ENCODE results near the gene EIF4G1. TPM values are rescaled to one million over a fixed set of nuclear protein-coding genes. Genes with fewer than 3 reads are reported as not detected.

EIF4G1 gene
- total RNA-seq, 2 experiments from 2014 or later: 479 to 556 TPM

GRCh38 chr3:184352149-184352785, 37.9 kb downstream of the EIF4G1 start:
- intact Hi-C loops (cut with DNase I, micrococcal nuclease): no loop called here
- no peaks in the 10 kb centered on the region for H3K4me1 Mint-ChIP-seq
- peaks cover 4% of the 10 kb centered on the region for H3K36me3 Mint-ChIP-seq (ENCODE audit: low read depth)
- H3K27ac Mint-ChIP-seq: no peak overlapping the region
- H3K9me3 Mint-ChIP-seq (ENCODE audit: low read depth): no peaks in the 10 kb centered on the region
- H3K27me3 Mint-ChIP-seq: no peaks in the 10 kb centered on the region
- no peak overlapping the region for H3K4me3 Mint-ChIP-seq
- ChIA-PET POLR2A (no interaction called here), CTCF (interaction anchor here (0.6 to 2.5 kb wide), 2 partner anchors 10 to 14 kb away, joined by 3 to 9 read pairs; no protein-coding TSS in a partner anchor)
- DNase-seq (no peak), ATAC-seq (no peak)

DNA sequence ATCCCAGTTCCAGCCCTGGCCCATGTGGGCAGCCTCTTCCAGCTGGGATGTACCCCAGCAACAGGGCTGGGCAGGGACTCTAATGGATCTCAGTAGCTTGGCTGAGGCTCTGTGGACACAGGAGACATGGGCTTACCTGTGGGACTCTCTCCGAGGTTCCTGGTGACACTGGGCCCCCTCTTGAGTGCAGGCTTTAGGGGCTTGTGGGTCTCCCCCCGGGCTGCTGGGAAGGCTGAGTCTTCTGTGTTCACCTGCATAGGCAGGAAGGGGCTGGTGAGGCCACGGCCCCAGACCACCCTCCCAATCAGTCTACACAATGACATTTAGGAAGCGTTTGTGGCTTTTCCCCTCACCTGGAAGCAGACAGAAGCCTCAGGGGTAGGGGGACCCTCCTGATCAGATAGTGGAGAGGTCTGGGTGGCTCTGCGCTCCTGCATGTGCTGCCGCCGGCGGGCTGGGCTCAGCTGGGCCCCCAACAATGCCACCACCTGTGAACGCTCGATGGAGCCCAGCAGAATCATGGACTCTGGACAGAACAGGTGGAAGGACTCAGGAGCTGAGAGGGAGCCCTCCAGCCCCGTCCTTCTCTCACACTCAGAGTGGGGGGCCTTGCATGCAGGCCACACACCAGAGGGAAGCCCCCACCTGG, 38.6 kb downstream of the EIF4G1 start:
- H3K4me1 Mint-ChIP-seq: no peaks in the 10 kb centered on the region
- ATAC-seq (no peak), DNase-seq (no peak)
- H3K27me3 Mint-ChIP-seq: no peaks in the 10 kb centered on the region
- no peaks in the 10 kb centered on the region for H3K9me3 Mint-ChIP-seq (ENCODE audit: low read depth)
- intact Hi-C loops (cut with DNase I, micrococcal nuclease): no loop called here
- CTCF ChIA-PET: interaction anchor here (1.0 to 2.5 kb wide), 6 partner anchors 9 to 159 kb away, joined by 3 to 9 read pairs (median 4); no protein-coding TSS in a partner anchor
- H3K36me3 Mint-ChIP-seq (ENCODE audit: low read depth): peaks cover 4% of the 10 kb centered on the region
- H3K4me3 Mint-ChIP-seq: no peak overlapping the region
- POLR2A ChIA-PET: interaction anchor here (0.6 kb wide), 1 partner anchor 200 kb away, joined by 5 read pairs; no protein-coding TSS in a partner anchor
- H3K27ac Mint-ChIP-seq: no peak overlapping the region

GRCh38 chr3:184353546-184353941, 39.1 kb downstream of the EIF4G1 start:
- ATAC-seq (no peak), DNase-seq (no peak)
- H3K4me3 Mint-ChIP-seq: no peak overlapping the region
- H3K27me3 Mint-ChIP-seq: no peaks in the 10 kb centered on the region
- peaks cover 4% of the 10 kb centered on the region for H3K36me3 Mint-ChIP-seq (ENCODE audit: low read depth)
- H3K27ac Mint-ChIP-seq: no peak overlapping the region
- ChIA-PET CTCF (interaction anchor here (0.6 to 2.5 kb wide), 8 partner anchors 9 to 187 kb away, joined by 3 to 9 read pairs (median 4); no protein-coding TSS in a partner anchor), POLR2A (interaction anchor here (0.6 kb wide), 2 partner anchors 200 to 370 kb away, joined by 3 to 5 read pairs; no protein-coding TSS in a partner anchor)
- intact Hi-C loops (cut with DNase I, micrococcal nuclease): no loop called here
- no peaks in the 10 kb centered on the region for H3K9me3 Mint-ChIP-seq (ENCODE audit: low read depth)
- no peaks in the 10 kb centered on the region for H3K4me1 Mint-ChIP-seq

GRCh38 chr3:184354121-184354728, 39.8 kb downstream of the EIF4G1 start:
- DNase-seq (peak; percentile 82), ATAC-seq (peak; percentile 78)
- intact Hi-C loops (cut with DNase I, micrococcal nuclease): no loop called here
- Mint-ChIP-seq H3K4me1 (no peaks in the 10 kb centered on the region), H3K36me3 (ENCODE audit: low read depth) (peaks cover 4% of the 10 kb centered on the region), H3K27me3 (no peaks in the 10 kb centered on the region), H3K9me3 (ENCODE audit: low read depth) (no peaks in the 10 kb centered on the region), H3K27ac (no peak overlapping the region), H3K4me3 (no peak overlapping the region)
- ChIA-PET POLR2A (interaction anchor here (0.6 kb wide), 1 partner anchor 369 kb away, joined by 3 read pairs; no protein-coding TSS in a partner anchor), CTCF (interaction anchor here (0.6 to 2.5 kb wide), 9 partner anchors 8 to 186 kb away, joined by 3 to 9 read pairs (median 3); no protein-coding TSS in a partner anchor)

- intact Hi-C loops (cut with DNase I, micrococcal nuclease): no loop called here
- no peaks in the 10 kb centered on the region for H3K9me3 Mint-ChIP-seq (ENCODE audit: low read depth)
- peak; percentile 4 for ATAC-seq
- POLR2A ChIA-PET: no interaction called here
- DNase-seq: no peak
- H3K27ac Mint-ChIP-seq: no peak overlapping the region
- H3K4me1 Mint-ChIP-seq: no peaks in the 10 kb centered on the region
- no peaks in the 10 kb centered on the region for H3K27me3 Mint-ChIP-seq
- no peak overlapping the region for H3K4me3 Mint-ChIP-seq
- H3K36me3 Mint-ChIP-seq (ENCODE audit: low read depth): peaks cover 4% of the 10 kb centered on the region
- CTCF ChIA-PET: interaction anchor here (0.9 to 1.5 kb wide), 5 partner anchors 10 to 112 kb away, joined by 3 to 5 read pairs (median 3); no protein-coding TSS in a partner anchor
Observed at GRCh38 chr3:184354754-184355153, 40.3 kb downstream of the EIF4G1 start.

DNA sequence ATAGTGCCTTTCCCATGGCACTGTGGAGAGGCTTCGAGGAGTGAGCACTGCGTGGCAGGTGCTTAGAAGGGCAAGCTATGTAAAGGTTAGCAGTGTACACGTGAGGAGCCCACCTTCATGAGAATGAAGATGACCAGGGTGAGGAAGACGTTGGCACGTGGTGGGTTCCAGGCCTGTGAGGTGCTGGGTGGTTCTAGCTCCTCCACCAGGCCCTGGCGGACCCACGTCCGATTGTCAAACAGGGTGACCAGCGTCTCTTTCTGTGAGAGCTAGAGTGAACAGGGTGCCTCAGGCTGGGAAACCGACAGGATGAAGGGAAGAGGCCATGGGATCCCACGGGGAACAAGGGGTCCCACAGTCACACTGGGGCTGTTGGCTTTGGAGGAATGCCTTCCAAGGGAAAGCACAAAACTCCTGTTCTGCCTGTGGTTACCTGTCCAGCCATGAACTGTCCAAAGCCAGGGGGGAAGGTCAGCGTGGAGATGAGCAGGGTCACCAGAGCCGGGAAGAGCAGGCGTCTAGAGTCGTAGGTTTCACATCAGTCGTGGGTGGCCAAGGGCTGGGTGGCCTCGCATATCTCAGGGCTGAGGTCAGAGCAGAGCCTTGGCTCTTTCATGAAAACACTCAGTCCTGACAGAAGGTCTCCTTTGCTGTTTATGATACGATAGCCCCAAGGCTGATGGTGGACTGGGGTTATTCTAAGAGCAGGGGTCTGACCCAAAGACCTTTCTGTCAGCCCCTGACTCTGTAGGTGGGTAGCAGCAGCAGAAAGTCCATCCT, 41.0 kb downstream of the EIF4G1 start:
- POLR2A ChIA-PET: no interaction called here
- Mint-ChIP-seq H3K4me3 (no peak overlapping the region), H3K9me3 (ENCODE audit: low read depth) (no peaks in the 10 kb centered on the region), H3K4me1 (peaks cover 2% of the 10 kb centered on the region), H3K36me3 (ENCODE audit: low read depth) (peaks cover 4% of the 10 kb centered on the region), H3K27ac (no peak overlapping the region), H3K27me3 (no peaks in the 10 kb centered on the region)
- intact Hi-C loops (cut with DNase I, micrococcal nuclease): no loop called here
- ATAC-seq (no peak), DNase-seq (no peak)
- CTCF ChIA-PET: interaction anchor here (0.9 to 1.0 kb wide), 4 partner anchors 11 to 29 kb away, joined by 3 to 5 read pairs (median 3); no protein-coding TSS in a partner anchor

- H3K9me3 Mint-ChIP-seq (ENCODE audit: low read depth): no peaks in the 10 kb centered on the region
- CTCF ChIA-PET: interaction anchor here (0.7 to 1.4 kb wide), 3 partner anchors 10 to 1169 kb away, joined by 3 to 4 read pairs (median 3); no protein-coding TSS in a partner anchor
- H3K27me3 Mint-ChIP-seq: no peaks in the 10 kb centered on the region
- ATAC-seq (no peak), DNase-seq (no peak)
- no peak overlapping the region for H3K4me3 Mint-ChIP-seq
- peaks cover 4% of the 10 kb centered on the region for H3K36me3 Mint-ChIP-seq (ENCODE audit: low read depth)
- POLR2A ChIA-PET: no interaction called here
- intact Hi-C loops (cut with DNase I, micrococcal nuclease): no loop called here
- no peak overlapping the region for H3K27ac Mint-ChIP-seq
- H3K4me1 Mint-ChIP-seq: peaks cover 6% of the 10 kb centered on the region
Observed at GRCh38 chr3:184357248-184358123, 43.1 kb downstream of the EIF4G1 start.

DNA sequence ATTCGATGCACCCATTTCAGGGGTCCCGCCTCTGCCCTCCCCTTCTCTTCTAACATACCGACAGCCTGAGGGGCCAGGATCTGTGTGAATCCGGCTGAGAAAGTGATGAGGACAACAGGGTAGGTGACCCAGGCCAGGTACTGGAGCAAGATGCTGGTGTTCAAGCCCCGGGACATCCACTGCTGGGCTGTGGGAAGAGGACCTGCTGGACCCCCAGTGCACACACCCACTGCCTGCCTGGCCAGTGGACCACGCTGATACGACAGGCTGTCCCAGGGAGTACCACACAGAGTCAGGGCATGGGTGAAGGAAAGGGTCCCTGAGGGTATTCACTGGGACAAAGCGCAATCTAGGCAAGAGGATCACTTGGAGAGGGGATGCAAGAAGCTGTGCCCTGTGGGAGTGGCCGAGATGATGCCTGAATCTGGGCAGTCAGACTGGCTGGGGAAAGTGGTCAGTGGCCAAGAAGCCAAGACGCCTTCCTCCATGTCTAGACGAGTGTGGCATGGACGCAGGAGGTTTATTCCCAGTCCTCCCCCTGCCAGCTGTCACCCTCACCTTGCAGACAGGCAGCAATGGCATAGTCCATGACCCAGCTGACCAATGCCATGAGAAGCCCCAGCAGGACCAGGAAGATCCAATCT, 43.8 kb downstream of the EIF4G1 start:
- no peaks in the 10 kb centered on the region for H3K9me3 Mint-ChIP-seq (ENCODE audit: low read depth)
- CTCF ChIA-PET: interaction anchor here (0.6 to 1.4 kb wide), 3 partner anchors 11 to 45 kb away, joined by 3 read pairs; no protein-coding TSS in a partner anchor
- H3K4me3 Mint-ChIP-seq: no peak overlapping the region
- peaks cover 5% of the 10 kb centered on the region for H3K36me3 Mint-ChIP-seq (ENCODE audit: low read depth)
- no peak for ATAC-seq
- DNase-seq: no peak
- intact Hi-C loops (cut with DNase I, micrococcal nuclease): no loop called here
- no peak overlapping the region for H3K27ac Mint-ChIP-seq
- no peaks in the 10 kb centered on the region for H3K27me3 Mint-ChIP-seq
- POLR2A ChIA-PET: no interaction called here
- H3K4me1 Mint-ChIP-seq: peaks cover 6% of the 10 kb centered on the region

GRCh38 chr3:184358921-184359350, 44.5 kb downstream of the EIF4G1 start:
- Mint-ChIP-seq H3K36me3 (ENCODE audit: low read depth) (peaks cover 11% of the 10 kb centered on the region), H3K27ac (no peak overlapping the region), H3K4me3 (no peak overlapping the region), H3K27me3 (no peaks in the 10 kb centered on the region), H3K9me3 (ENCODE audit: low read depth) (no peaks in the 10 kb centered on the region), H3K4me1 (peaks cover 6% of the 10 kb centered on the region)
- intact Hi-C loops (cut with DNase I, micrococcal nuclease): no loop called here
- POLR2A ChIA-PET: no interaction called here
- no peak for ATAC-seq
- CTCF ChIA-PET: interaction anchor here (0.6 to 1.4 kb wide), 3 partner anchors 12 to 46 kb away, joined by 3 read pairs; no protein-coding TSS in a partner anchor
- DNase-seq: no peak

DNA sequence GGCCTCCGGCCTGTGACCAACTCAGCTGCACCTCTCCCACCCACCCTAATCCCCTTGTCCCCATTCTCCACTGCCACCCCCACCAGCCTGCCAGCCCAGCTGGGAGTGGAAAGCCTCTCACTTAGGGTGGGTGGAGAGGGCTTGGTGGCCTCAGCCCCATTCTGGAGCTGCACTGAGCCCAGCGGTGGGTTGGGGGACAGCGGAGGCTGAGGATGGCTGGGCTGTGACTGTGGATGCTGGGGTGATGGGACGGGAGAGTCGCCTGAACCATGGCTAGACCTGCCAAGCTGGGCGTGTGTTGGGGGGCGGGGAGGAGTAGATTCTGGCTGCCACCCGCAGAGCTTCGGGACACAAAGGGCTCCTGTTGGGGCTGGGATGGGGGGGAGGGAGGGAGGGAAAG, 45.2 kb downstream of the EIF4G1 start:
- ChIA-PET CTCF (interaction anchor here (0.9 to 1.3 kb wide), 3 partner anchors 12 to 462 kb away, joined by 3 to 5 read pairs (median 3); no protein-coding TSS in a partner anchor), POLR2A (no interaction called here)
- Mint-ChIP-seq H3K9me3 (ENCODE audit: low read depth) (no peaks in the 10 kb centered on the region), H3K4me3 (peak overlapping the region; percentile 98), H3K36me3 (ENCODE audit: low read depth) (peaks cover 17% of the 10 kb centered on the region), H3K27me3 (no peaks in the 10 kb centered on the region), H3K4me1 (peaks cover 10% of the 10 kb centered on the region), H3K27ac (no peak overlapping the region)
- intact Hi-C loops (cut with DNase I, micrococcal nuclease): loop anchor here in 1 of 2 experiments (5.0 kb wide), 2 partner anchors 722 to 923 kb away; partner anchors contain the start of gene KLHL24
- ATAC-seq (no peak), DNase-seq (no peak)

All from activated CD4-positive, alpha-beta T cell treated with anti-CD3 and anti-CD28 coated beads for 36 hours (primary cell).